Stimulated activated CD8-positive, alpha-beta memory T cell treated with anti-CD3 and anti-CD28 coated beads, Interleukin-12 subunit alpha, Interleukin-12 subunit beta, amount 100 ng/mL, for 24 hours (primary cell): Measurements from ENCODE around the gene LRP1.

Source experiments
- DNase-seq: peaks from one replicate; pipeline ENCODE4 v3.0.0-alpha.2; 2020; ENCODE audit errors: extremely low read depth

Gene LRP1

GRCh38 chr12:57154076-57154475 is 25.8 kb downstream of the LRP1 start:
- no peak for DNase-seq

- DNase-seq = no peak
Measured at GRCh38 chr12:57154804-57155434, 26.6 kb downstream of the LRP1 start.

GRCh38 chr12:57156701-57157403 is 28.6 kb downstream of the LRP1 start:
- DNase-seq = no peak

GRCh38 chr12:57157588-57158173 is 29.4 kb downstream of the LRP1 start:
- DNase-seq = no peak

GRCh38 chr12:57158186-57158585 is 29.9 kb downstream of the LRP1 start:
- no peak for DNase-seq

GRCh38 chr12:57158665-57159064 is 30.4 kb downstream of the LRP1 start:
- no peak for DNase-seq

GRCh38 chr12:57159311-57159710 is 31.0 kb downstream of the LRP1 start:
- DNase-seq = no peak

- no peak for DNase-seq
Measured at GRCh38 chr12:57160040-57160439, 31.8 kb downstream of the LRP1 start.

- DNase-seq = no peak
Measured at GRCh38 chr12:57160741-57161140, 32.5 kb downstream of the LRP1 start.

GRCh38 chr12:57161491-57161890 is 33.2 kb downstream of the LRP1 start:
- DNase-seq = no peak

GRCh38 chr12:57162553-57163125 is 34.4 kb downstream of the LRP1 start:
- DNase-seq = no peak

- DNase-seq = no peak
Measured at GRCh38 chr12:57164454-57164853, 36.2 kb downstream of the LRP1 start.

- DNase-seq = no peak
Measured at GRCh38 chr12:57164966-57165625, 36.8 kb downstream of the LRP1 start.

GRCh38 chr12:57165741-57166140 is 37.5 kb downstream of the LRP1 start:
- no peak for DNase-seq

GRCh38 chr12:57166971-57167371 is 38.7 kb downstream of the LRP1 start:
- no peak for DNase-seq

GRCh38 chr12:57168058-57168457 is 39.8 kb downstream of the LRP1 start:
- no peak for DNase-seq

GRCh38 chr12:57169046-57169795 is 40.9 kb downstream of the LRP1 start:
- no peak for DNase-seq

- no peak for DNase-seq
Measured at GRCh38 chr12:57169969-57170368, 41.7 kb downstream of the LRP1 start.

- no peak for DNase-seq
Measured at GRCh38 chr12:57170408-57170807, 42.1 kb downstream of the LRP1 start.

GRCh38 chr12:57170927-57171326 is 42.6 kb downstream of the LRP1 start:
- DNase-seq = no peak

GRCh38 chr12:57171668-57172067 is 43.4 kb downstream of the LRP1 start:
- no peak for DNase-seq

GRCh38 chr12:57173089-57173488 is 44.8 kb downstream of the LRP1 start:
- DNase-seq = no peak
